GM18498 (cell line): Measurements from ENCODE around the gene ECI1.
"Not testable (repeated sequence)": the region's sequence is repeated elsewhere in the genome, so short reads cannot be mapped to it uniquely, and the experiment has no call there.

Source experiments
- ATAC-seq: cut with Tn5 transposase; IDR thresholded peaks from one replicate; pipeline ENCODE4 v1.9.1; 2021; ENCODE audit warnings: mild to moderate bottlenecking, moderate library complexity; ENCODE audit not compliant: unreplicated experiment

ECI1 gene

DNA sequence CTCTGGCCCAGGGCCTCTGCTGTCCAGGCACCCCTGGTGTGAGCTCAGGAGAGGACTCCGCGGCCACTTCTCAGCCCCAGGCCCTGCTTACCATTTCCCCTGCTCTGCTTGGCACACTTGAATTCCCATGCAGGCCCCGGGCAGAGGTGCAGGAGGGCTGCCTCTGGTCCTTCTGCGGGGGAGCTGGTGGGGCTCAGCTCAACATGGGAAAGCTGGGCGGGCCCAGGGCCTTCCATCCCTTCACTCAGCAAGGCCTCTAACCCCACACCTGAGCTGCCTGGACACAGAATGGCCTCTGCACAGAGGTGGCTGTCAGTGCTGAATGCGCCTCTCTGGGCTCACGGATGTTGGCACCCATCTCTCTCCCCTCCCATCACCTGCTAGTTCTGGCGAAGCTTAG, 29.1 kb upstream of the ECI1 start:
- no peak for ATAC-seq

GRCh38 chr16:2278956-2279800, 27.8 kb upstream of the ECI1 start:
- no peak for ATAC-seq

GRCh38 chr16:2278272-2278608, 26.9 kb upstream of the ECI1 start:
- ATAC-seq = no peak

DNA sequence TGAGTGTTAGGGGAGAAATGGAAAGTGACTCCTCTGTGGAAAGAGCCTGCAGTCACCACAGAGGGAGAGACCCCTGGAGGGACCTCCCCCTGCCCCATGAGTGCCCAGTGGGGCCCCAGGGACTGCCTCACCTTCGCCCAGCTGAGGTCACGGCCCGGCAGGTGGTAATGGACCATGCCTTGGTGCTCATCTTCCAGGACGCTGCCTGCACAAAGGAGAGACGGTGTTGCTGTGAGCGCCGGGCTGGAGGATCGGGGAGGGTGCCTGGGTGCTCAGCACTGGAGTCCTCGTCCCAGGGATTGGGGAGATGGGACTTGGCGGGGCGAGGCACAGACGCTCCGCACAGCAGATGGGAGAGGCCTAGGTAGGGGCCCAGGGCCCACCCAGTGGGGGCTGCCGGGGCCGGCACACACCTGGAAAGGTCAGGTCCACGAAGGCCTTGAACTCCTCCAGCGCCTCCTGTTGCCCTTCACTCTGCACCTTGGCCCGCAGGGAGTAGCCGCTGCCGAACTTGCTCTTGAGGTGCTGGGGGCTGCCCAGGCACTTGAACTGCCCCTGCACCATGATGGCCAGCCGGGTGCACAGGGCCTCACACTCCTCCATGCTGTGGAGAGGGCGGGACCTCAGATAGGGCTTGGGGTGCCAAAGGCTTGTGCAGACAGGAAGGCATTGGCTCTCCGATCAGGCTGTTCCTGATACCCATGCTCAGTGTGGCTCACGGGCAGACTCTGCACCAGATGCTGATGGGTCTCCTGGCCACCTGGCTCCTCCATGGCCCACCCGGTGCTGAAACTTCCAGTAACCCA, 26.3 kb upstream of the ECI1 start:
- ATAC-seq = no peak

- ATAC-seq = no peak
These were observed 25.2 kb upstream of the ECI1 start for GRCh38 chr16:2276368-2277195.

- no peak for ATAC-seq
These were observed 24.3 kb upstream of the ECI1 start for GRCh38 chr16:2275476-2276367.

DNA sequence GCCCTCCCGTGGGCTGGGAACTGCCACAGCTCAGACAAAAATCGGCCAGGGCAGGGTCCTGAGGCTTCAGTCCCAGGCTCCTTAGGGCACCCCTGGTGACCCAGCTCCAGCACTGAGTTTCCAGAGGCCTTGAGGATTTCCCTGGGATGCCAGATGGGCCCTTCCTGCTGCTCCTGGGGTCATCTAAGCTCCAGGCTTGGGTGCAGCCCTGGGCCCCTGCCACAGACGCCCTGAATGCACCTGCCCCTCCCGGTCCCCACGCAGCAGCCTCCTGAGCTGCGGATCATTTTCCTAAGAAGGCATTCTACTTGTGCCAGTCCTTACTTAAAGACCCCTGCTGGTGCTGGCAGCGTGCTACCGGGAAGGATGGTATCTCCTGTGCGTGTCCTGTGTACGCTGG, 22.5 kb upstream of the ECI1 start:
- ATAC-seq = no peak

- no peak for ATAC-seq
These were observed 22.1 kb upstream of the ECI1 start for GRCh38 chr16:2273484-2273883.

DNA sequence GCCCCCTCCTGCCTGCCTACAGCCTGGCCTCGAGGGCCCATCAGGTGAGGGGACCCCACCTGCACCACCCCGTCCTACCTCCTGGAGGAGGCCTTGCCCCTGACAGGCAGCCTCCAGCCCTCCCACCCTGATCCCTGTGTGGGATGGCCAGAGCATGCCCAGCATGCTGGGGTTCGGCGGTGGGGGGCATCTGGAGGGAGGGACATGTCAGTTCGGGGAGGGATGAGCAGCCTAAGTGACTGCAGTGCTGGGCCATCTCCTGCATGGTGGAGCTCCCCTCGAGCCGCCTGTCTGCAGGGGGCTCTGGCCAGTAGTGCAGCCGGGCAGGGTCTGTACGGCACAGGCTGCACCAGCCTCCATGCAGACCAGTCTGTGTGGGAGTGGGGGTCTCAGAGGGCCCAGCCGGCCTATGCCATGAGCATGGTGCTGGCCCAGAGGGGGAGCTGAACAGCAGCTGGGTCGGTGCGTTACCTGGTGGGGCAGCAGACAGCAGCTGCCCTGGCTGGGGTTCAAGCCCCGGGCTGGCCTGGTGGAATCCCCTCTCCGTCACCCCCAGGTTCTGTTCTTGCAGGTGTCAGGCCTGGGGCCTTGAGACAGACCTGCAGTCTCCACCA, 20.6 kb upstream of the ECI1 start:
- ATAC-seq = no peak

- no peak for ATAC-seq
These were observed 19.4 kb upstream of the ECI1 start for GRCh38 chr16:2270588-2271470.

DNA sequence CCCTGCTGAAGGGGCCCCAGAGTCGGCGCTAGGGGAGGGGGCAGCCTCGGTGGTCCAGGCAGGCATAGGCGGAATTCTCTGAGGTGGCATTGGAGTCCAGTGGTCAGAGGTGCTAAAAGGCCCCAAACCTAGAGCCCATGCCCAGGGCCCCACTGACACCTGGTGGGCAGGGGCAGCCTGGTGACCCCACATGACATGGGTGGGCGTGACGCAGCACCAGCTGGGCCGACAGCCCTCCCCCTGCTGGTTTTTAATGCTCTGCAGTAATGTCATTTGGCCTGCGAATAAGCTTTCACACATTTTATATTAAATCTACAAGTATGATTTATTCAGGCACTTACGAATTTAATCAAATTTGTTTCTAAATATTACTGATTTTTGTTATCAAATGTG, 18.7 kb upstream of the ECI1 start:
- no peak for ATAC-seq

DNA sequence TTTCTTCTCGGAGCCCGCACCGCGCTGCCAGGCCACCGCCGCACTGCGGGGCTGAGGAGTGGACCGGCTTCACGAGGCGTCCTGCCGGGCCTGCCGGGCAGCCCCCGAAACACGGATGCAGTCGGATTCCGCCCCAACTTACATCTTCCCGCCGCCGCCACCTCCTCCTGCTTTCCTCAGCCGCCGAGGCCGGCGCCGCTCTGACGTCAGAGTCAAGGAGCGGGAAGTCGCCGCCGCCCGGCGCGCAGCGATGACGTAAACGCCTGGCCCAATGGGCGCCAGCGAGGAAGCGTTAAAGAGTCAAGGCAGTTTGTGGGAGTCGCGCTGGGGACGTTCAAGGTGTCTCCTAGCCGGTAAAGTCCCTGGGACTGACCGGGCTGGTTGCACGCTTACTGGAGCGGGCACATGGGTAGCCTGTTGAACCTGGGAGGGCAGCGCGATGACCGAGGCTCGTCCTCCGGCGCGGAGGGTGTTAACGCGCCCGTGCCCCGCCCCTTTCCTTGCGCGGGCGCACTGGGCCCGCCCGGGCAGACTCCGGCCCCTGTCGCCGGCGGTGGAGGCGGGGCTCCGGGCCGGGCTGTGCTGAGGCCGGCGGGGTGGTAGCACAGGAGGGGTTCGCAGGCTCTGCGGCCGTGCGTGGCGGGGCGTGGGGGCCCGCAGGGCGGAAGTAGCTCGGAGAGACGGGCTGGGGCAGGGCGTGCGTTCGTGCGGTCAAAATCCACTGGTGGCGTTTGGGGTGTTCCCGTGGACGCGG, 16.7 kb upstream of the ECI1 start, which contains the start of gene RNPS1:
TSS of gene RNPS1 (minus strand) at position 214 of the 754 bp plus-strand sequence. CDS start 3,483 bp downstream, outside the sequence.
- peak; percentile 83 for ATAC-seq

GRCh38 chr16:2267505-2267912, 16.1 kb upstream of the ECI1 start:
- ATAC-seq = peak; percentile 62

GRCh38 chr16:2266887-2267286, 15.5 kb upstream of the ECI1 start:
- ATAC-seq = not testable (repeated sequence)

GRCh38 chr16:2263026-2263425, 11.6 kb upstream of the ECI1 start:
- ATAC-seq = not testable (repeated sequence)

- ATAC-seq = no peak
These were observed 8.9 kb upstream of the ECI1 start for GRCh38 chr16:2260250-2260649.

DNA sequence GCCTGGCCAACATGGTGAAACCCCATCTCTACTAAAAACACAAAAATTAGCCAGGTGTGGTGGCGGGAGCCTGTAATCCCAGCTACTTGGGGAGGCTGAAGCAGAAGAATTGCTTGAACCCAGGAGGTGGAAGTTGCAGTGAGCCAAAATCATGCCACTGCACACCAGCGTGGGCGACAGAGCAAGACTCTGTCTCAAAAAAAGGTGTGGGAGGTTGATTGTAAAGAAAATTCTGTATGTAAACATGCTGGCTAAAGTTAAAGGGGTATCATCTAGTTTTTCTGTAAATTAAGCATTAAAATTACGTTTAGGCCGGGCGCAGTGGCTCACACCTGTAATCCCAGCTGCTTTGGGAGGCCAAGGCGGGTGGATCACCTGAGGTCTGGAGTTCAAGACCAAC, 7.1 kb upstream of the ECI1 start:
- not testable (repeated sequence) for ATAC-seq

- ATAC-seq = no peak
These were observed 6.3 kb upstream of the ECI1 start for GRCh38 chr16:2257726-2258125.
